Measurements from ENCODE around the gene CAMKK1. TPM values are rescaled to one million over a fixed set of nuclear protein-coding genes. Genes with fewer than 3 reads are reported as not detected.

The CAMKK1 gene
- total RNA-seq, 1 donor from 2014 or later, result 4.0 TPM

Other genes with a start within 250 kb of the CAMKK1 start
- gene TAX1BP3, start 224.5 kb downstream of the CAMKK1 start, total RNA-seq, result 149 TPM
- 64.6 TPM for gene EMC6, start 224.2 kb downstream of the CAMKK1 start, total RNA-seq
- 13.0 TPM for gene P2RX5, start 196.9 kb downstream of the CAMKK1 start, total RNA-seq
- 0.13 TPM for gene HASPIN, start 169.2 kb downstream of the CAMKK1 start, total RNA-seq
- gene ITGAE, start 91.9 kb downstream of the CAMKK1 start, total RNA-seq, result 14.8 TPM
- gene NCBP3, start 46.8 kb downstream of the CAMKK1 start, total RNA-seq, result 13.8 TPM
- gene P2RX1, start 23.4 kb upstream of the CAMKK1 start, total RNA-seq, result 0.08 TPM
- 6.0 TPM for gene ATP2A3, start 71.4 kb upstream of the CAMKK1 start, total RNA-seq
- 32.1 TPM for gene ZZEF1, start 250.0 kb upstream of the CAMKK1 start, total RNA-seq